K562 (cell line): ENCODE data around the gene YIF1A. TPM values are rescaled to one million over a fixed set of nuclear protein-coding genes. Genes with fewer than 3 reads are reported as not detected.

Experiments used
- ATAC-seq: fragments of 200-7000 bp; cut with Tn5 transposase; 3 replicates; pipeline ENCODE4 v1.9.1; 2020; ENCODE audit warnings: moderate library complexity
- BruUV-seq: library from RNA; stranded (reverse); fragments of 400-500 nt; replicated peaks from 2 replicates; lab custom pipeline; 2021; lab: Mats Ljungman, UMichigan
- CTCF ChIA-PET: fragments of 300-600 bp; formaldehyde crosslinking; extraction: SDS; loops from one replicate; lab custom pipeline; 2021; ENCODE audit warnings: low intra/inter-chr PET ratio; lab: Yijun Ruan, JAX
- POLR2A ChIA-PET: fragments of 300-600, 350-650 bp; sonication (Branson Sonifier 250); formaldehyde crosslinking; extraction: SDS; loops from one replicate; lab custom pipeline; 2021; ENCODE audit warnings: antibody characterized with exemption, inconsistent platforms; lab: Yijun Ruan, JAX
- DNase-seq, 4 experiments: peaks; one replicate each; pipeline versions ENCODE4 v3.0.0 to v3.0.0-alpha.2; 2011 to 2018; ENCODE audit warnings: low spot score in 3 of 4, mixed read lengths in 3 of 4; ENCODE audit errors: extremely low read depth in 1 of 4
- FAIRE-seq: peaks from 2 replicates; lab custom pipeline; 2011; peaks lifted over from hg19 to GRCh38; lab: Jason Lieb, UNC
- H2AFZ ChIP-seq: 2 replicates; pipeline ENCODE4 v1.6.0; 2011; ENCODE audit warnings: low read depth, low read length, control low read depth, inconsistent platforms
- H3K27ac ChIP-seq: fragments of 200-600 bp; 3 replicates; pipeline ENCODE4 v1.8.0; 2011; ENCODE audit warnings: low read depth, mild to moderate bottlenecking, control low read depth, inconsistent platforms, low read length, moderate library complexity, mixed read lengths; ENCODE audit errors: extremely low read depth
- H3K27me3 ChIP-seq, 2 experiments: fragments of 300-600 bp in 1 of 2; 2 replicates in 1 of 2; 3 replicates in 1 of 2; pipeline versions ENCODE4 v1.6.0 to v1.8.0; 2011; ENCODE audit warnings: inconsistent platforms in 2 of 2, low read length in 2 of 2, mild to moderate bottlenecking in 1 of 2, mixed read lengths in 1 of 2, moderate library complexity in 1 of 2; ENCODE audit not compliant: control insufficient read depth in 2 of 2, insufficient read depth in 2 of 2
- H3K36me3 ChIP-seq: fragments of 300-600 bp; 3 replicates; pipeline ENCODE4 v1.8.0; 2011; ENCODE audit warnings: mild to moderate bottlenecking, low read length, inconsistent platforms; ENCODE audit not compliant: control insufficient read depth, insufficient read depth
- H3K4me1 ChIP-seq, 2 experiments: fragments of 200-600 bp in 1 of 2; replicated peaks in 1 of 2; 2 replicates in 1 of 2; 3 replicates in 1 of 2; pipeline versions ENCODE4 v1.5.1 to v1.8.0; 2011; ENCODE audit warnings: inconsistent platforms in 2 of 2, low read length in 2 of 2, mild to moderate bottlenecking in 1 of 2, mixed read lengths in 1 of 2, moderate library complexity in 1 of 2; ENCODE audit not compliant: control insufficient read depth in 2 of 2, insufficient read depth in 2 of 2
- H3K4me2 ChIP-seq: 2 replicates; pipeline ENCODE4 v1.6.1; 2011; ENCODE audit warnings: low read length, control low read depth, inconsistent platforms, mixed read lengths; ENCODE audit not compliant: insufficient read depth
- H3K4me3 ChIP-seq: fragments of 200-600 bp; sonication (generic), shearing (Covaris generic); 2 replicates; pipeline ENCODE4 v1.5.1; 2016; ENCODE audit warnings: control low read depth, inconsistent platforms
- H3K79me2 ChIP-seq: fragments of 200-600 bp; 3 replicates; pipeline ENCODE4 v1.8.0; 2011; ENCODE audit warnings: low read length, inconsistent platforms; ENCODE audit not compliant: control insufficient read depth, insufficient read depth
- H3K9ac ChIP-seq, 2 experiments: 2 replicates each; pipeline versions ENCODE4 v1.6.0 to v1.6.1; 2011; ENCODE audit warnings: low read depth in 2 of 2, low read length in 2 of 2, control low read depth in 1 of 2, inconsistent platforms in 1 of 2, mild to moderate bottlenecking in 1 of 2, mixed read lengths in 1 of 2; ENCODE audit not compliant: insufficient read depth in 1 of 2
- H3K9me1 ChIP-seq: one replicate; pipeline ENCODE4 v1.6.0; 2011; ENCODE audit warnings: inconsistent platforms, mild to moderate bottlenecking, low read length, moderate library complexity; ENCODE audit not compliant: control insufficient read depth, insufficient read depth
- H3K9me3 ChIP-seq: replicated peaks from 2 replicates; pipeline ENCODE4 v1.5.1; 2011; ENCODE audit warnings: low read depth, low read length, inconsistent platforms; ENCODE audit not compliant: control insufficient read depth, insufficient read depth
- H4K20me1 ChIP-seq: replicated peaks from 2 replicates; pipeline ENCODE4 v1.6.1; 2011; ENCODE audit warnings: low read length, inconsistent platforms, mixed read lengths; ENCODE audit not compliant: control insufficient read depth, insufficient read depth
- ZNF696 ChIP-seq: fragments of 250-450 bp; sonication (Bioruptor Pico); conservative IDR thresholded peaks from 2 replicates; pipeline ENCODE4 v1.4.0; 2020; ENCODE audit warnings: mild to moderate bottlenecking, moderate library complexity
- ZNF699 ChIP-seq: fragments of 250-450 bp; sonication (Bioruptor Pico); IDR thresholded peaks from 2 replicates; pipeline ENCODE4 v1.8.0; 2021; ENCODE audit warnings: mild to moderate bottlenecking, moderate library complexity; ENCODE audit not compliant: insufficient replicate concordance
- WGBS: fragments of 100-300 bp; shearing (Covaris generic); methylation state at CpG from one replicate; pipeline ENCODE4 v1.1.6; 2016; ENCODE audit warnings: low coverage, mixed read lengths; ENCODE audit not compliant: insufficient coverage; ENCODE audit errors: missing lambda C conversion rate; 5-methylcytosine and 5-hydroxymethylcytosine counted together
- in situ Hi-C: fragments of 300-500 bp; cut with MboI; formaldehyde crosslinking; loops from 4 replicates; pipeline ENCODE4 v1.15.0; 2018; ENCODE audit warnings: inconsistent platforms, mixed read lengths
- intact Hi-C: fragments of 100-400 bp; cut with micrococcal nuclease; formaldehyde crosslinking; loops from 2 replicates; pipeline ENCODE4 v1.14.2; 2022
- polyA plus RNA-seq, 8 experiments: library from polyadenylated mRNA; depleted of rRNA in 4 of 8; stranded (reverse) in 5 of 8; unstranded in 3 of 8; fragments of >200 nt; fragmentation: Nextera tagmentation in 2 of 8; fragmentation: Illumina TruSeq in 1 of 8; extraction: Ambion mirVana in 2 of 8; extraction: Trizol in 1 of 8; gene quantifications; 2 replicates each; pipeline versions ENCODE4 v1.2.1 to v1.2.3, GENCODE V29; 2011 to 2014; ENCODE audit warnings: inconsistent platforms in 1 of 8, missing spikeins in 1 of 8
- total RNA-seq, 7 experiments: library from RNA; depleted of rRNA in 6 of 7; stranded (reverse); fragments of >200 nt in 6 of 7; fragmentation: Illumina TruSeq in 2 of 7; extraction: Trizol in 2 of 7; gene quantifications; 2 replicates each; pipeline versions ENCODE4 v1.2.1 to v1.2.3, GENCODE V29; 2011 to 2021; ENCODE audit warnings: low replicate concordance in 1 of 7
- TF ChIP-seq, protein P1 (sequence below): sonication (generic); formaldehyde crosslinking; IDR thresholded peaks from 2 replicates; pipeline ENCODE4 v1.9.0; 2022; ENCODE audit warnings: mild to moderate bottlenecking, missing genetic modification reagents
- TF ChIP-seq, protein P2 (sequence below): sonication (generic); formaldehyde crosslinking; IDR thresholded peaks from 2 replicates; pipeline ENCODE4 v1.5.0; 2020; ENCODE audit warnings: missing genetic modification reagents

Gene YIF1A
- total and polyA plus RNA-seq, 9 of the 15 experiments (the other 6 are each of a cell fraction or from before 2014, with no cell fraction given): 8.6 to 121 (median 77.2) TPM

DNA sequence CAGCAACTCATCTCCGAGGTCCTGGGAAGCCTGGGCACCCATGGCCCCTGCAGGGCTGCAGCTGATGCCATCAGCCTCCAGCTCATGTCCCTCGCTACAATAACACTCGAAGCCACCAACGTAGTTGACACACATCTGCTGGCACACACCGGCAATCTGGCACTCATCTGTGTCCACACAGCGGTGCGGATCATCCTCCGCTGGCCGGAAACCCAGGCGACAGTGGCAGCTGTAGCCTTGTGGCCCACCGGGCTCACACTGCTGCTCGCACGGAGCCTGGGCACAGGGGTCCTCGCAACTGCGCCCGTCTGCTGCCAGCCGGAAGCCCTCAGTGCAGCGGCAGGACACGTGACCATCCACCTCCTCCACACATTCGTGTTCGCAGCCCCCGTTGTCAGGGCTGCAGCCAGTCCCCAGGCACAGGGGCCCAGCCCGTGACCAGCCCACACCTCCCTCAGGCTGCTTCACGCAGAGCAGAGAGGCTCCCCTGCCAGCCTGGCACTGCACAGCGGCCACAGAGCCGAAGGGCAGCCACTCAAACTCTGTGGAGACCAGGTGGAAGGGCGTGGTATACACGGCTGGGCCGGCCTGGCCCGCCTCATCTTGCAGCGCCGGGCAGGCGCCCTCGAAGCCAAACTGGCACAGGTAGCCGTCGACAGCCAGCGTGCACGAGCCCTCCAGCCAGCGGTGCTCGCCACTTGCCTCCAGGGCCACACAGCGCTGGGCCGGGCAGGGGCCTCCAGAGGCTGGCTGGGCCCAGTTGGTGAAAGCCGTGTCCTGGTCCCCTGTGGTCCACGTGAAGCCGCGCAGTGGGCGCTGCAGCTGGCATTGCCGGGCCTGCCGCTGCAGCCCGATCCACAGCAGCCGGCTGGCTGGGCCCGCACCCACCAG, 27.2 kb upstream of the YIF1A start:
- H3K36me3 ChIP-seq: no peaks in the 10 kb centered on the region
- H4K20me1 ChIP-seq: no peaks in the 10 kb centered on the region
- no peaks in the 10 kb centered on the region for H3K27me3 ChIP-seq
- in situ Hi-C loops (no loop called here), intact Hi-C loops (no loop called here)
- H3K9me3 ChIP-seq: no peaks in the 10 kb centered on the region
- peak overlapping the region in 1 of 2 experiments; percentile 50; a peak in 2 of 4 replicates for H3K9ac ChIP-seq
- H3K4me3 ChIP-seq: no peak overlapping the region
- TF ChIP-seq, protein P1, sequence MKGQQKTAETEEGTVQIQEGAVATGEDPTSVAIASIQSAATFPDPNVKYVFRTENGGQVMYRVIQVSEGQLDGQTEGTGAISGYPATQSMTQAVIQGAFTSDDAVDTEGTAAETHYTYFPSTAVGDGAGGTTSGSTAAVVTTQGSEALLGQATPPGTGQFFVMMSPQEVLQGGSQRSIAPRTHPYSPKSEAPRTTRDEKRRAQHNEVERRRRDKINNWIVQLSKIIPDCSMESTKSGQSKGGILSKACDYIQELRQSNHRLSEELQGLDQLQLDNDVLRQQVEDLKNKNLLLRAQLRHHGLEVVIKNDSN (CRISPR knock-in tag): peak; percentile 72
- TF ChIP-seq, protein P2, sequence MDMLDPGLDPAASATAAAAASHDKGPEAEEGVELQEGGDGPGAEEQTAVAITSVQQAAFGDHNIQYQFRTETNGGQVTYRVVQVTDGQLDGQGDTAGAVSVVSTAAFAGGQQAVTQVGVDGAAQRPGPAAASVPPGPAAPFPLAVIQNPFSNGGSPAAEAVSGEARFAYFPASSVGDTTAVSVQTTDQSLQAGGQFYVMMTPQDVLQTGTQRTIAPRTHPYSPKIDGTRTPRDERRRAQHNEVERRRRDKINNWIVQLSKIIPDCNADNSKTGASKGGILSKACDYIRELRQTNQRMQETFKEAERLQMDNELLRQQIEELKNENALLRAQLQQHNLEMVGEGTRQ: peak; percentile 45
- TF ChIP-seq ZNF699 (no peak), ZNF696 (CRISPR knock-in tag) (no peak)
- 67% methylated on average over 43 of the region's 52 CpGs for WGBS
- CTCF ChIA-PET: no interaction called here
- peaks cover 9 to 66% of the 10 kb centered on the region in 2 experiments for H3K4me1 ChIP-seq
- H3K4me2 ChIP-seq: no peak overlapping the region
- no peak overlapping the region for H3K27ac ChIP-seq
- DNase-seq (no peak), FAIRE-seq (no peak), ATAC-seq (no peak)
- no peaks in the 10 kb centered on the region for H3K79me2 ChIP-seq
- POLR2A ChIA-PET: interaction anchor here (0.5 kb wide), 1 partner anchor 11 kb away, joined by 3 read pairs; no protein-coding TSS in a partner anchor
- no peak overlapping the region for H2AFZ ChIP-seq
- H3K9me1 ChIP-seq: no peaks in the 10 kb centered on the region
- no TSS peak for BruUV-seq
